GM23338 (cell line): ENCODE data around the gene TMEM185B. TPM values are rescaled to one million over a fixed set of nuclear protein-coding genes. Genes with fewer than 3 reads are reported as not detected.

Experiments
- ATAC-seq: fragments of 200-7000 bp; cut with Tn5 transposase; 3 replicates; pipeline ENCODE4 v1.9.1; 2020
- DNase-seq: peaks from one replicate; pipeline ENCODE4 v3.0.0-alpha.2; 2015; ENCODE audit warnings: low spot score
- H2AFZ ChIP-seq: fragments of 200-600 bp; sonication (generic); 2 replicates; pipeline ENCODE4 v1.8.0; 2016; ENCODE audit warnings: antibody characterized with exemption, mild to moderate bottlenecking, moderate library complexity
- H3F3A ChIP-seq: fragments of 200-600 bp; sonication (generic); replicated peaks from 2 replicates; pipeline ENCODE4 v1.8.0; 2017; ENCODE audit warnings: antibody characterized with exemption, mixed run types, low read depth
- H3K27ac ChIP-seq: fragments of 200-600 bp; sonication (generic); 2 replicates; pipeline ENCODE4 v1.6.1; 2016; ENCODE audit warnings: low read depth
- H3K27me3 ChIP-seq: fragments of 200-600 bp; sonication (generic); 2 replicates; pipeline ENCODE4 v1.8.0; 2016; ENCODE audit warnings: mild to moderate bottlenecking, mixed run types, moderate library complexity; ENCODE audit not compliant: insufficient read depth
- H3K36me3 ChIP-seq: fragments of 200-600 bp; sonication (generic); 2 replicates; pipeline ENCODE4 v1.8.0; 2016; ENCODE audit warnings: mild to moderate bottlenecking; ENCODE audit not compliant: insufficient read depth
- H3K4me1 ChIP-seq: fragments of 200-600 bp; sonication (generic); 2 replicates; pipeline ENCODE4 v1.8.0; 2016; ENCODE audit warnings: mild to moderate bottlenecking, moderate library complexity; ENCODE audit not compliant: insufficient read depth
- H3K4me2 ChIP-seq: fragments of 200-600 bp; sonication (generic); 2 replicates; pipeline ENCODE4 v1.7.1; 2017; ENCODE audit warnings: mixed run types
- H3K4me3 ChIP-seq: fragments of 200-600 bp; sonication (generic); 2 replicates; pipeline ENCODE4 v1.6.1; 2016; ENCODE audit warnings: mixed run types
- H3K79me2 ChIP-seq: fragments of 200-600 bp; sonication (generic); replicated peaks from 2 replicates; pipeline ENCODE4 v1.8.0; 2017; ENCODE audit warnings: mild to moderate bottlenecking; ENCODE audit not compliant: insufficient read depth
- H3K9me2 ChIP-seq: fragments of 200-600 bp; sonication (generic); 2 replicates; pipeline ENCODE4 v1.8.0; 2017; ENCODE audit not compliant: insufficient read depth
- H4K20me1 ChIP-seq: fragments of 200-600 bp; sonication (generic); replicated peaks from 2 replicates; pipeline ENCODE4 v1.8.0; 2017; ENCODE audit warnings: mild to moderate bottlenecking; ENCODE audit not compliant: insufficient read depth
- H3K27ac Mint-ChIP-seq: 2 replicates; pipeline ENCODE4 v1.8.0; 2020; ENCODE audit warnings: inconsistent platforms, mild to moderate bottlenecking, moderate library complexity, mixed read lengths
- H3K27me3 Mint-ChIP-seq: 3 replicates; pipeline ENCODE4 v1.8.0; 2022; ENCODE audit warnings: low read depth, mild to moderate bottlenecking, moderate library complexity, mixed read lengths, inconsistent platforms; ENCODE audit not compliant: insufficient read depth, poor library complexity
- H3K36me3 Mint-ChIP-seq: 3 replicates; pipeline ENCODE4 v1.8.0; 2021; ENCODE audit warnings: low read depth, mild to moderate bottlenecking, inconsistent platforms, moderate library complexity, mixed read lengths
- H3K4me1 Mint-ChIP-seq: 3 replicates; pipeline ENCODE4 v1.8.0; 2020; ENCODE audit warnings: mild to moderate bottlenecking, inconsistent platforms, mixed read lengths
- H3K4me3 Mint-ChIP-seq: 3 replicates; pipeline ENCODE4 v1.8.0; 2021; ENCODE audit warnings: moderate library complexity, mild to moderate bottlenecking, inconsistent platforms, mixed read lengths
- H3K9me3 Mint-ChIP-seq: 3 replicates; pipeline ENCODE4 v1.8.0; 2020; ENCODE audit warnings: moderate library complexity, mild to moderate bottlenecking, inconsistent platforms, mixed read lengths
- CREB1 ChIP-seq: fragments of 250-450 bp; sonication (Bioruptor Pico); IDR thresholded peaks from 2 replicates; pipeline ENCODE4 v1.5.0; 2020; ENCODE audit warnings: low read depth, mild to moderate bottlenecking, moderate library complexity
- CTCF ChIP-seq, 2 experiments: fragments of 200-600 bp in 1 of 2; sonication (generic) in 1 of 2; conservative IDR thresholded peaks; 2 replicates each; pipeline versions ENCODE4 v1.5.1 to v1.6.1; 2016 to 2017; ENCODE audit warnings: antibody characterized with exemption in 2 of 2, low read depth in 2 of 2, mild to moderate bottlenecking in 2 of 2, moderate library complexity in 1 of 2
- EZH2 ChIP-seq: fragments of 200-600 bp; sonication (generic); IDR thresholded peaks from one replicate; pipeline ENCODE4 v1.8.0; 2017; ENCODE audit warnings: antibody characterized with exemption, mild to moderate bottlenecking, low read depth; ENCODE audit not compliant: unreplicated experiment
- EZH2phosphoT487 ChIP-seq: fragments of 200-600 bp; sonication (generic); IDR thresholded peaks from one replicate; pipeline ENCODE4 v1.8.1; 2018; ENCODE audit warnings: antibody characterized with exemption; ENCODE audit not compliant: unreplicated experiment
- JUNB ChIP-seq: IDR thresholded peaks from one replicate; pipeline ENCODE4 v1.6.1; 2016; ENCODE audit warnings: antibody characterized with exemption; ENCODE audit not compliant: unreplicated experiment
- NANOG ChIP-seq: IDR thresholded peaks from 2 replicates; pipeline ENCODE4 v1.6.1; 2016; ENCODE audit warnings: antibody characterized with exemption, borderline replicate concordance
- POLR2AphosphoS5 ChIP-seq: IDR thresholded peaks from 2 replicates; pipeline ENCODE4 v1.6.1; 2016; ENCODE audit warnings: antibody characterized with exemption, low read depth
- STAT1 ChIP-seq: IDR thresholded peaks from one replicate; pipeline ENCODE4 v1.6.1; 2016; ENCODE audit warnings: antibody characterized with exemption; ENCODE audit not compliant: unreplicated experiment
- ZNF114 ChIP-seq: fragments of 250-450 bp; sonication (Bioruptor Pico); IDR thresholded peaks from 2 replicates; pipeline ENCODE4 v1.5.0; 2020; ENCODE audit warnings: mild to moderate bottlenecking, moderate library complexity
- ZNF331 ChIP-seq: fragments of 250-450 bp; sonication (Bioruptor Pico); IDR thresholded peaks from 2 replicates; pipeline ENCODE4 v1.5.0; 2020; ENCODE audit warnings: low read depth, mild to moderate bottlenecking, moderate library complexity
- polyA plus RNA-seq: library from polyadenylated mRNA; unstranded; fragments of >200 nt; fragmentation: Nextera tagmentation; extraction: Ambion mirVana; gene quantifications from 2 replicates; pipeline ENCODE4 v1.2.1, GENCODE V29; 2016
- total RNA-seq: library from RNA; depleted of rRNA; stranded (reverse); fragments of >200 nt; shearing (Covaris generic); gene quantifications from 2 replicates; pipeline ENCODE4 v1.2.3, GENCODE V29; 2014
- TF ChIP-seq, protein P1 (sequence below): fragments of 250-450 bp; sonication (Bioruptor Pico); IDR thresholded peaks from 2 replicates; pipeline ENCODE4 v1.5.0; 2020; ENCODE audit warnings: mild to moderate bottlenecking, moderate library complexity
- TF ChIP-seq, protein P2 (sequence below): IDR thresholded peaks from one replicate; pipeline ENCODE4 v1.6.1; 2018; ENCODE audit warnings: antibody characterized with exemption; ENCODE audit not compliant: unreplicated experiment
- TF ChIP-seq, protein P3 (sequence below): IDR thresholded peaks from 2 replicates; pipeline ENCODE4 v1.6.1; 2016; ENCODE audit warnings: antibody characterized with exemption

Gene TMEM185B
- total and polyA plus RNA-seq, 2 experiments from 2014 or later, result 3.9 to 24.4 TPM

DNA sequence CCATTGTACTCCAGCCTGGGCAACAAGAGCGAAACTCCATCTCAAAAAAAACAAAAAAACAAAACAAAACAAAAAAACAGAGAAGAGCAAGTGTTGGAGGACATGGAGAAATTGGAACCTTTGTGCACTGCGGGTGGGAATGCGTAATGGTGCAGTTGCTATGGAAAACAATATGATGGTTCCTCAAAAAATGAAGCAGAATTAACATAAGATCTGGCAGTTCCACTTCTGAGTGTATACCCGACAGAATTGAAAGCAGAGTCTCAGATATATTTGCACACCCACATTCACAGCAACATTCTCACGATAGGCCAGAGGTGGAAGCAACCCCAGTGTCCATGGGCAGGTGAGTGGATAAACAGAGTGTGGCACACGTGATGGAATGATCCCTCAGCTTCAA, 18.5 kb upstream of the TMEM185B start:
- no peak overlapping the region for H2AFZ ChIP-seq
- H3F3A ChIP-seq, result no peaks in the 10 kb centered on the region
- no peaks in the 10 kb centered on the region; the same call in 2 of the 3 replicates for H3K9me3 Mint-ChIP-seq
- no peak overlapping the region for H3K27ac Mint-ChIP-seq
- H3K4me2 ChIP-seq, result no peak overlapping the region
- DNase-seq (no peak), ATAC-seq (no peak)
- 0 out of 3 replicates have a peak, but pooled peaks cover 3% of the 10 kb centered on the region for H3K36me3 Mint-ChIP-seq
- no peaks in the 10 kb centered on the region for H3K36me3 ChIP-seq
- H3K4me1 ChIP-seq, result peaks cover 23% of the 10 kb centered on the region
- TF ChIP-seq EZH2 (no peak), EZH2phosphoT487 (no peak), ZNF331 (CRISPR knock-in tag) (no peak), ZNF114 (CRISPR knock-in tag) (no peak), POLR2AphosphoS5 (no peak), CTCF (conservative IDR thresholded peaks at IDR 0.05; ENCODE audit: low read depth in 2 of 2) (no peak), JUNB (no peak), STAT1 (no peak), NANOG (no peak), CREB1 (CRISPR knock-in tag) (no peak)
- TF ChIP-seq, protein P1, sequence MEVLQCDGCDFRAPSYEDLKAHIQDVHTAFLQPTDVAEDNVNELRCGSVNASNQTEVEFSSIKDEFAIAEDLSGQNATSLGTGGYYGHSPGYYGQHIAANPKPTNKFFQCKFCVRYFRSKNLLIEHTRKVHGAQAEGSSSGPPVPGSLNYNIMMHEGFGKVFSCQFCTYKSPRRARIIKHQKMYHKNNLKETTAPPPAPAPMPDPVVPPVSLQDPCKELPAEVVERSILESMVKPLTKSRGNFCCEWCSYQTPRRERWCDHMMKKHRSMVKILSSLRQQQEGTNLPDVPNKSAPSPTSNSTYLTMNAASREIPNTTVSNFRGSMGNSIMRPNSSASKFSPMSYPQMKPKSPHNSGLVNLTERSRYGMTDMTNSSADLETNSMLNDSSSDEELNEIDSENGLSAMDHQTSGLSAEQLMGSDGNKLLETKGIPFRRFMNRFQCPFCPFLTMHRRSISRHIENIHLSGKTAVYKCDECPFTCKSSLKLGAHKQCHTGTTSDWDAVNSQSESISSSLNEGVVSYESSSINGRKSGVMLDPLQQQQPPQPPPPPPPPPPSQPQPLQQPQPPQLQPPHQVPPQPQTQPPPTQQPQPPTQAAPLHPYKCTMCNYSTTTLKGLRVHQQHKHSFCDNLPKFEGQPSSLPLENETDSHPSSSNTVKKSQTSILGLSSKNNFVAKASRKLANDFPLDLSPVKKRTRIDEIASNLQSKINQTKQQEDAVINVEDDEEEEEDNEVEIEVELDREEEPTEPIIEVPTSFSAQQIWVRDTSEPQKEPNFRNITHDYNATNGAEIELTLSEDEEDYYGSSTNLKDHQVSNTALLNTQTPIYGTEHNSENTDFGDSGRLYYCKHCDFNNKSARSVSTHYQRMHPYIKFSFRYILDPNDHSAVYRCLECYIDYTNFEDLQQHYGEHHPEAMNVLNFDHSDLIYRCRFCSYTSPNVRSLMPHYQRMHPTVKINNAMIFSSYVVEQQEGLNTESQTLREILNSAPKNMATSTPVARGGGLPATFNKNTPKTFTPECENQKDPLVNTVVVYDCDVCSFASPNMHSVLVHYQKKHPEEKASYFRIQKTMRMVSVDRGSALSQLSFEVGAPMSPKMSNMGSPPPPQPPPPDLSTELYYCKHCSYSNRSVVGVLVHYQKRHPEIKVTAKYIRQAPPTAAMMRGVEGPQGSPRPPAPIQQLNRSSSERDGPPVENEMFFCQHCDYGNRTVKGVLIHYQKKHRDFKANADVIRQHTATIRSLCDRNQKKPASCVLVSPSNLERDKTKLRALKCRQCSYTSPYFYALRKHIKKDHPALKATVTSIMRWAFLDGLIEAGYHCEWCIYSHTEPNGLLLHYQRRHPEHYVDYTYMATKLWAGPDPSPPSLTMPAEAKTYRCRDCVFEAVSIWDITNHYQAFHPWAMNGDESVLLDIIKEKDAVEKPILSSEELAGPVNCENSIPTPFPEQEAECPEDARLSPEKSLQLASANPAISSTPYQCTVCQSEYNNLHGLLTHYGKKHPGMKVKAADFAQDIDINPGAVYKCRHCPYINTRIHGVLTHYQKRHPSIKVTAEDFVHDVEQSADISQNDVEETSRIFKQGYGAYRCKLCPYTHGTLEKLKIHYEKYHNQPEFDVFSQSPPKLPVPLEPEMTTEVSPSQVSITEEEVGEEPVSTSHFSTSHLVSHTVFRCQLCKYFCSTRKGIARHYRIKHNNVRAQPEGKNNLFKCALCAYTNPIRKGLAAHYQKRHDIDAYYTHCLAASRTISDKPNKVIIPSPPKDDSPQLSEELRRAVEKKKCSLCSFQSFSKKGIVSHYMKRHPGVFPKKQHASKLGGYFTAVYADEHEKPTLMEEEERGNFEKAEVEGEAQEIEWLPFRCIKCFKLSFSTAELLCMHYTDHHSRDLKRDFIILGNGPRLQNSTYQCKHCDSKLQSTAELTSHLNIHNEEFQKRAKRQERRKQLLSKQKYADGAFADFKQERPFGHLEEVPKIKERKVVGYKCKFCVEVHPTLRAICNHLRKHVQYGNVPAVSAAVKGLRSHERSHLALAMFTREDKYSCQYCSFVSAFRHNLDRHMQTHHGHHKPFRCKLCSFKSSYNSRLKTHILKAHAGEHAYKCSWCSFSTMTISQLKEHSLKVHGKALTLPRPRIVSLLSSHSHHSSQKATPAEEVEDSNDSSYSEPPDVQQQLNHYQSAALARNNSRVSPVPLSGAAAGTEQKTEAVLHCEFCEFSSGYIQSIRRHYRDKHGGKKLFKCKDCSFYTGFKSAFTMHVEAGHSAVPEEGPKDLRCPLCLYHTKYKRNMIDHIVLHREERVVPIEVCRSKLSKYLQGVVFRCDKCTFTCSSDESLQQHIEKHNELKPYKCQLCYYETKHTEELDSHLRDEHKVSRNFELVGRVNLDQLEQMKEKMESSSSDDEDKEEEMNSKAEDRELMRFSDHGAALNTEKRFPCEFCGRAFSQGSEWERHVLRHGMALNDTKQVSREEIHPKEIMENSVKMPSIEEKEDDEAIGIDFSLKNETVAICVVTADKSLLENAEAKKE, result no peak
- TF ChIP-seq, protein P2, sequence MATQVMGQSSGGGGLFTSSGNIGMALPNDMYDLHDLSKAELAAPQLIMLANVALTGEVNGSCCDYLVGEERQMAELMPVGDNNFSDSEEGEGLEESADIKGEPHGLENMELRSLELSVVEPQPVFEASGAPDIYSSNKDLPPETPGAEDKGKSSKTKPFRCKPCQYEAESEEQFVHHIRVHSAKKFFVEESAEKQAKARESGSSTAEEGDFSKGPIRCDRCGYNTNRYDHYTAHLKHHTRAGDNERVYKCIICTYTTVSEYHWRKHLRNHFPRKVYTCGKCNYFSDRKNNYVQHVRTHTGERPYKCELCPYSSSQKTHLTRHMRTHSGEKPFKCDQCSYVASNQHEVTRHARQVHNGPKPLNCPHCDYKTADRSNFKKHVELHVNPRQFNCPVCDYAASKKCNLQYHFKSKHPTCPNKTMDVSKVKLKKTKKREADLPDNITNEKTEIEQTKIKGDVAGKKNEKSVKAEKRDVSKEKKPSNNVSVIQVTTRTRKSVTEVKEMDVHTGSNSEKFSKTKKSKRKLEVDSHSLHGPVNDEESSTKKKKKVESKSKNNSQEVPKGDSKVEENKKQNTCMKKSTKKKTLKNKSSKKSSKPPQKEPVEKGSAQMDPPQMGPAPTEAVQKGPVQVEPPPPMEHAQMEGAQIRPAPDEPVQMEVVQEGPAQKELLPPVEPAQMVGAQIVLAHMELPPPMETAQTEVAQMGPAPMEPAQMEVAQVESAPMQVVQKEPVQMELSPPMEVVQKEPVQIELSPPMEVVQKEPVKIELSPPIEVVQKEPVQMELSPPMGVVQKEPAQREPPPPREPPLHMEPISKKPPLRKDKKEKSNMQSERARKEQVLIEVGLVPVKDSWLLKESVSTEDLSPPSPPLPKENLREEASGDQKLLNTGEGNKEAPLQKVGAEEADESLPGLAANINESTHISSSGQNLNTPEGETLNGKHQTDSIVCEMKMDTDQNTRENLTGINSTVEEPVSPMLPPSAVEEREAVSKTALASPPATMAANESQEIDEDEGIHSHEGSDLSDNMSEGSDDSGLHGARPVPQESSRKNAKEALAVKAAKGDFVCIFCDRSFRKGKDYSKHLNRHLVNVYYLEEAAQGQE, result no peak
- TF ChIP-seq, protein P3, sequence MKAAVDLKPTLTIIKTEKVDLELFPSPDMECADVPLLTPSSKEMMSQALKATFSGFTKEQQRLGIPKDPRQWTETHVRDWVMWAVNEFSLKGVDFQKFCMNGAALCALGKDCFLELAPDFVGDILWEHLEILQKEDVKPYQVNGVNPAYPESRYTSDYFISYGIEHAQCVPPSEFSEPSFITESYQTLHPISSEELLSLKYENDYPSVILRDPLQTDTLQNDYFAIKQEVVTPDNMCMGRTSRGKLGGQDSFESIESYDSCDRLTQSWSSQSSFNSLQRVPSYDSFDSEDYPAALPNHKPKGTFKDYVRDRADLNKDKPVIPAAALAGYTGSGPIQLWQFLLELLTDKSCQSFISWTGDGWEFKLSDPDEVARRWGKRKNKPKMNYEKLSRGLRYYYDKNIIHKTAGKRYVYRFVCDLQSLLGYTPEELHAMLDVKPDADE, result no peak
- no peak overlapping the region for H3K4me3 ChIP-seq
- no peaks in the 10 kb centered on the region for H3K9me2 ChIP-seq
- H3K27me3 Mint-ChIP-seq, result peaks cover 20% of the 10 kb centered on the region
- H3K4me1 Mint-ChIP-seq, result peaks cover 36% of the 10 kb centered on the region
- H3K4me3 Mint-ChIP-seq, result no peak overlapping the region
- no peaks in the 10 kb centered on the region for H4K20me1 ChIP-seq
- H3K27me3 ChIP-seq, result no peaks in the 10 kb centered on the region
- H3K79me2 ChIP-seq, result no peaks in the 10 kb centered on the region
- H3K27ac ChIP-seq, result no peak overlapping the region
